IPS-NIHi11 (cell line): ENCODE data around the gene NKX2-1.
"Not testable (repeated sequence)": the region's sequence is repeated elsewhere in the genome, so short reads cannot be mapped to it uniquely, and the experiment has no call there.

ENCODE experiments used
- DNase-seq: peaks from one replicate; pipeline ENCODE4 v3.0.0; 2012; ENCODE audit warnings: mixed read lengths, low spot score

The NKX2-1 gene

GRCh38 chr14:36519431-36520321 is at the start of gene NKX2-1:
Gene NKX2-1, minus strand, starts transcription at chr14:36520232. Its CDS starts 103 bp downstream, at chr14:36520129.
- DNase-seq: peak; percentile 71

- peak; percentile 71 for DNase-seq
Measured at GRCh38 chr14:36556811-36557433, 36.9 kb upstream of the NKX2-1 start.

GRCh38 chr14:36555998-36556743 is 36.1 kb upstream of the NKX2-1 start:
- no peak for DNase-seq

- DNase-seq: peak; percentile 67
Measured at GRCh38 chr14:36553656-36554260, 33.7 kb upstream of the NKX2-1 start.

GRCh38 chr14:36550899-36551298 is 30.9 kb upstream of the NKX2-1 start:
- DNase-seq: no peak

DNA sequence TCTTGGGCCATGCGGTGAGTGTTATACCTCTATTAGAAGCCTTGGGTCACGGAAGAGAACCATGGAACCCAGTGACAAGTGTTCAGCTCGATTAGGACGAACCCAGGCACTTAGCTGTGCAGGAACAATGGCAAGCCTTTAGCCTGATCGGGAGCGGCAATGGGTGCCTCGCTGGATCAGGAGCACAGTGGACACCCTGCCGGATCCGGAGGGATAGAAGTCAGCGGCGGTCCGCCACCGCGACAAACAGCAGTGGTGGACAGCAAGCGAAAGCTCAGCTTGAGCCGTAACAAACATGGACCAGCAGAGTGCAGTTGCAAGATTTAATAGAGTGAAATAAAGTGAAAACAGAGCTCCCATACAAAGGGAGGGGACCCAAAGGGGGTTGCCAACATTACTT is 24.2 kb upstream of the NKX2-1 start:
- DNase-seq: not testable (repeated sequence)

DNA sequence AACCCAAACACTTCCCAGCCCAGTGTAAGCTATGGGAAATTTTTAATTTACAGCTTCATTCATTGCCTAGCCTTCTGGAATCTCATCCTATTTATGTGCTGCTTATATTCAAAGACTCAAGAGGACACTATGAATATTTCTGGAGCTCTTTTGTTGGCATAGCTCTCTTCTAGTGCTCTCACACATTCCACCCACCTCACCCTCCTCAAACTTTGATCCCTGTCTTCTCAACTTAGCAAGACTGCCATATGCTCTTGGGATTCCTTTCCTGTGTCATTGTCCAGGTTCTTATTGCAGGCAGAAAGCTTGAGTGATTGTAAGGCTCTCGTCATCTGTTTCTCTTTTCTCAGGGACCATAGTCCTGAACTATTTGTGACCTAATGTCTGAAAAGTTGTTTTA is 18.0 kb upstream of the NKX2-1 start:
- no peak for DNase-seq

- DNase-seq: no peak
Measured at GRCh38 chr14:36529062-36529461, 9.0 kb upstream of the NKX2-1 start.

DNA sequence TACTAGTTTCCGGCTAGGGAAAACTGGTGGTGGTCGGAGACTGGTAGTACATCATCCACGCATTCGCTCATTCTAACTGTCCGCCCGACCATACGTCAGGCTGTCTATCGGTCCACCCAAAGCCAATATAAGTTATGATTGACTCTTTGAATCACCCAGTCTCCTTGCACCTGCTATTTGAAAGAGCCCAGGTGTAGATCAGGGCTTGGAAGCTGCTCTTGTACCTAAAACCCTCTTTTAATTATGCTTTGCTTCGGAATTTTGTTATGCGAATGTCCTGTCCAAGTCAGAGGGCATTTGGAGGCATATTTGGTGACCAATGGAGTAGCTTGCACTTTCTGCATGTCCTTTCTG is 5.7 kb upstream of the NKX2-1 start:
- no peak for DNase-seq

DNA sequence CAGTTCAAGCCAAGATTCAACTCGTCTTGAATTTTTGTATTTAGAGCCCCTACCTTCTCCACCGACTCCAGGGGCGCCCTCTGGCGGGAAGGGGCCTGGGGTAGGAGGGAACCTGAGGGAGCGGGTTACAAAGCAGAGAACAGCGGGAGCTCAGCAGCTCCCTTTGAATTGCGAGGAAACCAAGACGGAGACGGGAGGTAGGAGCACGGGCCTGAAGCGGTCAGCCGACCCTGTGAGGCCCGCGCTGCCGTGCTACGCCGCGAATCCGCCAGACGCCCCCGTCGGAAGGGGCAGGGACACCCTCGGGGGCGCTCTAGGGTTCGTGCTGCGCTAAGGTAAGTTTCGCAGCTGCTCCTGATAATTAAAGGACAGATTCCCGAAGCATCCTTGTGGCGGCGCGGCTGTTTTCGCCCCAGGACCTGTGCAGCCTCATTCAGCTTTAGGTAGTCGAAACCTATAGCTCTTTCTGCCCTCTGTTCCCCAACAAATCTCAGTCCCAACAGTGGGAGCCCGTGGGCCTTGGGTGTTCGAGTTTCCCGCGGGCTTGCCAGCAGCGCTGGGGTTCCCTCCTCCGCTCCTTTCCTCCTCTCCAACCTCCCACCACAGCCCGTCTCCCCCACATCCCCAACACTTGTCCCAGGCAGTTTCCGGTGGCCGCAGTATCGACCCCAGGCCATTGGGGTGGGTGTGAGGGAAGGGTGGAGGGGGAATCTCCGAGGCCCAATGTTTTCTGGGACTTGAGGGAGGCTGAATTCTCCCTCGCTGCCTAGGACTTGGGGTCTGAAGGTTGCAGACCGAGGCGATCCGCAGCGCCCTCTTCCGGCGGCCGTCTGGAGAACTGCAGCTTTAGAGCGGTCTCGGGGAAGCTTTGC is 5.1 kb upstream of the NKX2-1 start:
- DNase-seq: peak; percentile 78

- DNase-seq: peak; percentile 46
Measured at GRCh38 chr14:36524220-36524837, 4.3 kb upstream of the NKX2-1 start.

- DNase-seq: no peak
Measured at GRCh38 chr14:36522972-36523715, 3.1 kb upstream of the NKX2-1 start.

DNA sequence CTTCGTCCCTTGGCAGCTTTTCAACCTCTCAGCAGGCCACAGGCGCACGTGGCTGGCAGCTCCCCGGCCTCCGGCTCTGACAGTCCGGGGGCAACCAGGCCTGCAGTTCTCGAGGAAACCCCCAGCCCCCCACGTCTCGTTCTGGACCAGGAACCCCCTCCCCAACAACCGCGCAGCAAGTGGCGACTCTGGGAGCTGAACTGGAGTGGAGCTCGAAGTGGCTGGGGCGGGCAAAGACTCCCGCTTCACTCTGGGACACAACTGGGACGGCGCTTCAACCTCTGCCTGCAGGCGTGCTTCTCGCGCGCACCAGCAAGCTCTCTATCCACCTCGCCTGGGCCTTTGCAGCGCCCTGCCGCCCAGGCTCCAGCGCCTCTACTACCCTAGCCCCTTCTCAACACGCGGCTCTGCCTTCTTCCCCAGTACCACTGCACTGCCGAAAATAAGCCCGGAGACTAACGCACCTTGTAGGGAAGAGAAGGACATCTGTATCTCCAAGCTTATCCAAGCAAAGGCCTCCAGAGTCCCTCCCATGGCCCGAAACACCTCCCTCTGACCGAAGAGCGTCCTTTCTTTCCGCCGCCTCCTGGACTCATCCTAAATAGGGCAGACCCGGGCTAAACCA is 2.4 kb upstream of the NKX2-1 start:
- DNase-seq: peak; percentile 26

DNA sequence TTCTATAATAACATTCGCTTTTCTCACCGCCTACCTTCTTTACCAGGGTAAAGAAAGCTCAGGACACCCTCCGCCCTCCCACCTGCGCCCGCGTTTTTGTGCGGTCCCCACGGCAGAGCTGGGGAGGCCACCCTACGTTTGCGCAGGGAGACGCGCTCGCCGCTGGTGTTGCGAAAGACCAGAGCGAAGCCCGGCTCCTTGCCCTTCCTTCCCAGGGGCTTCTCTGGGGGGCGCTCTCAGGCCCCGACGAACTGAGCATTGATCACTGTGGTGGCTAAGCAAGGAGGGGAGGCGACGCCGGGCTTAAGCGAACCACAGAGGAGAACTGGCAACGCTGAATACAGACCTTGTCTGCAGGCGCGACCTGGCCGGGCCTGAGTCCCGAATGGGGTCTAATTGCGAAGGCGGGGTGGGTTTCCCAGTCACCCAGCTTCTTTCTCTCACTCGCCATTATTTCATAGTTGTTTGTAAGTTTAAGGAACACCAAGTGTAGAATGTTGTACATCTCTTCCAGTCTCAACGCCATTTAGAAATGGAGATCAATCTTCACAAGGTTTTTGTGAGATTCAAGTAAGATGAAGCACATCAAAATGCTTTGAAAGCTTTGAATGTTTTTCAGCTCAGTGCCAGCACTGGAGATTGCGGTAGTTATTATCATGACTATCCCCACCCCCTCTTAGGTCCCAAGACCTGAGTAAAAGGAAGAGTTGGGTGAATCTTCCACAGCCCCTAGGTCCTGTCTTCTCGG is 1.7 kb upstream of the NKX2-1 start:
- DNase-seq: peak; percentile 26

DNA sequence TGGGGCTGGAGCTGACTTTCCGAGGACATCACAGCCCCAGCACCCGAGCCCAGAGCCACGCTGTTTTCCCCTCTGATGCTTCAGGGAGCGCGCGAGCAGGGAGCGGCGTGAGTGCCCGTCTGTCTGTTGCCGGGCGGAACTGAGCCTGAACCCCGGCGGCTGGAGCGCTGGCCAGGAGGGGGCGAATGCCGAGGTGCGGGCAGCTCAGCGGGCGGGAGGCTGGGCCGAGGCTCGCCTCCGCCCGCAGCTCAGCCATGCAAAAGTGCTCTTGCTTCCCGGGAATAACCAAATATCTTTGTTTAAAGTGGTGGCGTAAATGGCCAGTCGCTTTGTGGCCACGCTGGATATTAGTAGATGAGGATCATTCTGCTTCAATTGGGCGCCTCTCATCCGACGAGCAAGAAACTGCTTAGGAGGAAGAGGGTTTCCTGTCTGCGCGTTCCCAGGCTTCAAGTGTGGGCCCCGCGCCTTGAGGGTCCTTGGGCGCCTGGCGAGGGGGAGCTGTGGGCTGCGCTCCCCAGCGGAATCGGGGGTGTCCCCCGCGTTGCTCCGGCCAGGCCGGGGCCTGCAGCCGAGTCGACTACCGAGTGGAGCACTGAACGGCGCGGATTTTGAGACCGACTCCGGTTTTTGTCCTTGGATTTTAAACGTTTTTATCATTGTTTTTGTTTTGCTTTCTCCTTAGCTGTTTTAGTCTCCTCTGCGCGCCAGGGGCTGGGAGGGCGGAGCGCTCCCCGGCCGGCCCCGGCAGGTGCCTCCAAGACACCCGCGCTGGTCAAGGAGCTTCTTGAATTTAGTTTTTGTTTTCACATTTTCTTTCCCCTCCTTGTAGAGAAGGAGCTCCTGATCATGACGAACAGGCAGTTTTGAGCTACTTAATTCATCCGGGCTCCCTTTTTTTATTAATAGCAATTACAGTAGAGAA is 831 bp upstream of the NKX2-1 start:
- DNase-seq: peak; percentile 76

DNA sequence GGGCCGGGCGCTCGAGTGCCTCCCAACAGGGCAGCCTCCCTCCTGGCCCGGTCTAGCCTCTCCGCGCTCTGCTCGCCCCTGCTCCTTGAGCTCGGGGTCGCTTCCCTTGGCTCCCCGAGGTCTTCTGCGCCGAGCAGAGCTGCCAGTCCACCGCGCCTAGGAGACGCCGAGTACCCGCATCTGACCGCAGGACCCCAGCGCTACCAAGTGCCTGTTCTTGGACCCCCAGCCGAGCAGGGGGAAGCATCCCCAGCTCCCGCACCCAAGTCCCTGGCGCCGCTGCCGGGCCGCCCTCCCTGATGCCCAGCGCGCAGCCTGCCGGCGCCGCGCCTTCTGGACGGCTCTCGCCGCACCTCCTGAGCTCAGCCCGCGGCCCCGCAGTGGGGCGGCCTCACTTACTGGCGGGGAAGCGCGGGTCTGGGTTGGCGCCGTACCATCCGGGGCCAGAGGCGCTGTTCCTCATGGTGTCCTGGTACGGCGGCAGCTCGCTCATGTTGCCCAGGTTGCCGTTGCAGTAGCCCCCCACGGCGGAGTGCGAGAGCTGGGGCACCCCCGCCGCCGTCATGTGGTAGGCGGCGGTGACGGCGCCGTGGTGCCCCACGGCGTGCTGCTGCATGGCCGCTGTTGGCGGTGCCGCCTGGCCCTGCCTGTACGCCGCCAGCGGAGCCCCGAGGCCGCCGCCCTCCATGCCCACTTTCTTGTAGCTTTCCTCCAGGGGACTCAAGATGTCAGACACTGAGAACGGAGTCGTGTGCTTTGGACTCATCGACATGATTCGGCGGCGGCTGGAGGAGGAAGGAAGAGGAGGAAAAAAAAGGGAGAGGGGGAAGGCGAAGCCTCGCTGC is 1.2 kb downstream of the NKX2-1 start:
- peak; percentile 22 for DNase-seq

- no peak for DNase-seq
Measured at GRCh38 chr14:36518031-36518585, 1.9 kb downstream of the NKX2-1 start.
